Right atrium auricular region (tissue), 2 donors: ENCODE measurements around the gene DLAT. TPM values are rescaled to one million over a fixed set of nuclear protein-coding genes. Genes with fewer than 3 reads are reported as not detected.
A peak's percentile ranks its signal among the peaks of the same experiment; 100 is the strongest.
"Not testable (repeated sequence)": the region's sequence is repeated elsewhere in the genome, so short reads cannot be mapped to it uniquely, and the experiment has no call there.

ENCODE experiments used
- DNase-seq: peaks from one replicate; pipeline ENCODE4 v3.0.0-alpha.2; 2019; ENCODE audit warnings: low spot score
- H3K27ac ChIP-seq, 2 donors: fragments of 200-600 bp; sonication (generic); 1 replicate in 1 of 2; 2 replicates in 1 of 2; pipeline ENCODE4 v1.5.1; 2016 to 2019
- H3K27me3 ChIP-seq, 2 donors: fragments of 200-600 bp; sonication (generic); one replicate each; pipeline versions ENCODE4 v1.5.1 to v1.6.0; 2017 to 2019
- H3K36me3 ChIP-seq: fragments of 200-600 bp; sonication (generic); one replicate; pipeline ENCODE4 v1.5.1; 2016
- H3K4me1 ChIP-seq, 2 donors: fragments of 200-600 bp; sonication (generic); one replicate each; pipeline versions ENCODE4 v1.5.1 to v1.6.0; 2017 to 2019
- H3K4me3 ChIP-seq, 2 donors: fragments of 200-600 bp; sonication (generic); 1 replicate in 1 of 2; 2 replicates in 1 of 2; pipeline ENCODE4 v1.5.1; 2017 to 2019; ENCODE audit warnings: mild to moderate bottlenecking in 1 of 2, moderate library complexity in 1 of 2
- H3K9me3 ChIP-seq, 2 donors: fragments of 200-600 bp; sonication (generic); one replicate each; pipeline ENCODE4 v1.5.1; 2019
- CTCF ChIP-seq, 2 donors: fragments of 200-600 bp; sonication (generic); IDR thresholded peaks; one replicate each; pipeline ENCODE4 v1.5.1; 2019; ENCODE audit warnings: antibody characterized with exemption in 2 of 2
- total RNA-seq, 2 donors: library from RNA; depleted of rRNA; stranded (reverse); fragments of >200 nt; gene quantifications; one replicate each; pipeline ENCODE4 v1.1.0, GENCODE V29; 2016

Gene DLAT
- total RNA-seq, 2 donors from 2014 or later = 58.5 to 98.1 TPM

GRCh38 chr11:111986589-111986988, 38.6 kb upstream of the DLAT start:
- H3K27me3 ChIP-seq = no peaks in the 10 kb centered on the region
- no peaks in the 10 kb centered on the region for H3K9me3 ChIP-seq
- H3K4me3 ChIP-seq = no peak overlapping the region
- H3K36me3 ChIP-seq = peaks cover 60% of the 10 kb centered on the region
- H3K4me1 ChIP-seq = peaks cover 0 to 10% of the 10 kb centered on the region in 2 donors
- no peak overlapping the region for H3K27ac ChIP-seq
- DNase-seq = no peak
- TF ChIP-seq CTCF (IDR thresholded peaks at IDR 0.05) = no peak

- Histone ChIP-seq H3K4me1 (peaks cover 0 to 23% of the 10 kb centered on the region in 2 donors), H3K4me3 (no peak overlapping the region), H3K27ac (peak overlapping the region in 1 of 2 donors; percentile 88), H3K9me3 (no peaks in the 10 kb centered on the region), H3K36me3 (peaks cover 58% of the 10 kb centered on the region), H3K27me3 (no peaks in the 10 kb centered on the region)
- TF ChIP-seq CTCF (IDR thresholded peaks at IDR 0.05) = no peak
- DNase-seq = no peak
Observed at GRCh38 chr11:111990381-111990780, 34.8 kb upstream of the DLAT start.

GRCh38 chr11:111992206-111992855, 32.9 kb upstream of the DLAT start:
- Histone ChIP-seq H3K27me3 (no peaks in the 10 kb centered on the region), H3K9me3 (no peaks in the 10 kb centered on the region), H3K27ac (peak overlapping the region; percentile 31 to 88), H3K4me3 (no peak overlapping the region), H3K36me3 (peaks cover 59% of the 10 kb centered on the region), H3K4me1 (peaks cover 0 to 23% of the 10 kb centered on the region in 2 donors)
- TF ChIP-seq CTCF (IDR thresholded peaks at IDR 0.05) = no peak
- no peak for DNase-seq

- H3K4me3 ChIP-seq = no peak overlapping the region
- peaks cover 83% of the 10 kb centered on the region for H3K36me3 ChIP-seq
- peak overlapping the region in 1 of 2 donors; percentile 63 for H3K27ac ChIP-seq
- no peak for DNase-seq
- no peak for TF ChIP-seq CTCF (IDR thresholded peaks at IDR 0.05)
- peaks cover 0 to 23% of the 10 kb centered on the region in 2 donors for H3K4me1 ChIP-seq
- H3K27me3 ChIP-seq = no peaks in the 10 kb centered on the region
- no peaks in the 10 kb centered on the region for H3K9me3 ChIP-seq
Observed at GRCh38 chr11:111996129-111996528, 29.1 kb upstream of the DLAT start.

GRCh38 chr11:111996669-111997068, 28.5 kb upstream of the DLAT start:
- peaks cover 82% of the 10 kb centered on the region for H3K36me3 ChIP-seq
- peak overlapping the region in 1 of 2 donors; percentile 63 for H3K27ac ChIP-seq
- not testable (repeated sequence) for H3K27me3 ChIP-seq, H3K4me3 ChIP-seq, H3K9me3 ChIP-seq, DNase-seq
- peaks cover 0 to 23% of the 10 kb centered on the region in 2 donors for H3K4me1 ChIP-seq
- peak; percentile 29 to 65 for TF ChIP-seq CTCF (IDR thresholded peaks at IDR 0.05)

- Histone ChIP-seq H3K27me3 (no peaks in the 10 kb centered on the region), H3K9me3 (no peaks in the 10 kb centered on the region), H3K27ac (no peak overlapping the region), H3K4me1 (peaks cover 0 to 11% of the 10 kb centered on the region in 2 donors), H3K4me3 (no peak overlapping the region), H3K36me3 (peaks cover 65% of the 10 kb centered on the region)
- no peak for TF ChIP-seq CTCF (IDR thresholded peaks at IDR 0.05)
- no peak for DNase-seq
Observed at GRCh38 chr11:111999111-111999510, 26.1 kb upstream of the DLAT start.
